HG02938 (cell line): Measurements from ENCODE around the gene FGB.

Experiments used
- ATAC-seq: cut with Tn5 transposase; IDR thresholded peaks from one replicate; pipeline ENCODE4 v1.9.1; 2021; ENCODE audit warnings: mild to moderate bottlenecking, moderate library complexity; ENCODE audit not compliant: unreplicated experiment

The FGB gene

GRCh38 chr4:154565704-154566103, 2.9 kb downstream of the FGB start:
- no peak for ATAC-seq

- no peak for ATAC-seq
Observed at GRCh38 chr4:154566639-154567204, 3.9 kb downstream of the FGB start.

DNA sequence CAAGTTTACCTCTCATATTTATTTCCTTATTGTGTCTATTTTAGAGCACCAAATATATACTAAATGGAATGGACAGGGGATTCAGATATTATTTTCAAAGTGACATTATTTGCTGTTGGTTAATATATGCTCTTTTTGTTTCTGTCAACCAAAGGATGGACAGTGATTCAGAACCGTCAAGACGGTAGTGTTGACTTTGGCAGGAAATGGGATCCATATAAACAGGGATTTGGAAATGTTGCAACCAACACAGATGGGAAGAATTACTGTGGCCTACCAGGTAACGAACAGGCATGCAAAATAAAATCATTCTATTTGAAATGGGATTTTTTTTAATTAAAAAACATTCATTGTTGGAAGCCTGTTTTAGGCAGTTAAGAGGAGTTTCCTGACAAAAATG, 6.2 kb downstream of the FGB start:
- no peak for ATAC-seq

- no peak for ATAC-seq
Observed at GRCh38 chr4:154569584-154569983, 6.8 kb downstream of the FGB start.

DNA sequence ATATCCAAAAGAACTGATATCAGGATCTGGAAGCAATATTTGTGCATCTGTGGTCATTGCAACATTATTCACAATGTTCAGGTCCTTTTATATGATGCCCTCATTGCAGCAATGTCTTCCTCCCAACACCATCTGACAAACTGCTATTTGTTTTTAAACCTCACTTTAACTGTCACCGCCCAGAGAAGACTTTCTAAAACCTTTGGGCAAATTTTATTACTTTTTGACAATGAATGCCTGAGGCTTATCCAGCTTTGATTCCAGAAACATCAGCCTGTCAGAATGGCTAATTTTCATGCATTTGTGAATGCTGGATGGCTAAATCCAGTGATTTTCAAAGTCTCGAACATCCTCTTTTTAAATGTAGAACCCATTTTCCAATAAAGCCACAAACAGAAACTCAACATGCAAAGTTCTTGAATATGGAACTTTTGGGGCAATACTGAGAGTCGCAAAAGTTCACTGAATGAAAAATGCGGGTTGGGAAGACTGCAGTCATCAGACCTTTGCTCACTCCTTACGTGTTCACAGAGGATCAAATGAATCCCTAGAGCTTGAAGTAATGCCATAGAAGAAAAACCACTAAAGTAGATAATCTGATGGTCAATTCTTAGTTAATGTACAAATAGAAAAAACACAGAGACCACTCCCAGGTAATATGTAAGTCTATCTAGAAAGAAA, 10.5 kb downstream of the FGB start:
- ATAC-seq = no peak

GRCh38 chr4:154574311-154574710, 11.5 kb downstream of the FGB start:
- no peak for ATAC-seq

GRCh38 chr4:154577324-154577723, 14.5 kb downstream of the FGB start:
- ATAC-seq = no peak

- ATAC-seq = no peak
Observed at GRCh38 chr4:154578919-154579318, 16.1 kb downstream of the FGB start.

GRCh38 chr4:154579927-154580326, 17.1 kb downstream of the FGB start:
- no peak for ATAC-seq

DNA sequence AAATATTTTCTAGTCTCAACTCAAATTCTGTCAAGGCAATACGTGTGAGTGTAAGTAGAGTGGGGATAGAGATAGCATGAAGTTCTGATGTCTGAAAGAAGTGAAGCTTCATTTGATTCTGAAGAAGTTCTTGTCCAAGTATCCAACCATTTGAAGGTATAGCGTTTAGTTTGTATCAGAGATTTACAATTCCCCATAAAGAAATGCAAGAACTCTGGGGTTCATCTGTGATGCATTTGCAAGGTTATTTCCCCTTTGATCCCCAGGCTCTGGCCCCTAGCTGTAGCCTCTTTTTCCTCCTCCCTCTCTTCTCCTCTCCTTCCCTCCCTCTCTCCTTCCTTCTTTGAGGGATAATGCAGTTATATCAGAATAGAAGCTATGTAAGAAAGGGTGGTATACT, 19.9 kb downstream of the FGB start:
- ATAC-seq = no peak

GRCh38 chr4:154583230-154583629, 20.4 kb downstream of the FGB start:
- no peak for ATAC-seq

GRCh38 chr4:154583677-154584076, 20.9 kb downstream of the FGB start:
- ATAC-seq = no peak

GRCh38 chr4:154584259-154584658, 21.4 kb downstream of the FGB start:
- ATAC-seq = no peak

- ATAC-seq = no peak
Observed at GRCh38 chr4:154585369-154586018, 22.7 kb downstream of the FGB start.

GRCh38 chr4:154586296-154587033, 23.7 kb downstream of the FGB start:
- no peak for ATAC-seq

DNA sequence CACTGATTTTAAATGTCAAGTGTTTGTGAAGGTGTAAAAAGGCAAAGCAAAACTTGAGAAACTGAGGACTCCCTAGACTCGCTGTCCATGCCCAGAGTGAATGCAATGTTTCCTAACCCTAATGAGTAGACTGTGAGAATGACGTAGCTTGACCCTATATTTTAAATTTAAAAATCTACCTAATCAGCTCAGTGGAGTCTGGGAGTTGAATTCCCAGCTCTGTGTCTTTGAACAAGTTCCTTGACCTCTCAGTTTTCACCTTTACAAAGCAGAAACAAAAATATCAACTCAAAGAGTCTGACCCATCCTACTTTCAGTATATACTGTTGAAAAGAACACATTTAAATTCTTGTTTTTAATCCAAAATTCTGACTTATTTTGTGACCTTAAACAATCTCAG, 25.4 kb downstream of the FGB start:
- ATAC-seq = no peak

GRCh38 chr4:154589296-154590197, 26.7 kb downstream of the FGB start:
- no peak for ATAC-seq

DNA sequence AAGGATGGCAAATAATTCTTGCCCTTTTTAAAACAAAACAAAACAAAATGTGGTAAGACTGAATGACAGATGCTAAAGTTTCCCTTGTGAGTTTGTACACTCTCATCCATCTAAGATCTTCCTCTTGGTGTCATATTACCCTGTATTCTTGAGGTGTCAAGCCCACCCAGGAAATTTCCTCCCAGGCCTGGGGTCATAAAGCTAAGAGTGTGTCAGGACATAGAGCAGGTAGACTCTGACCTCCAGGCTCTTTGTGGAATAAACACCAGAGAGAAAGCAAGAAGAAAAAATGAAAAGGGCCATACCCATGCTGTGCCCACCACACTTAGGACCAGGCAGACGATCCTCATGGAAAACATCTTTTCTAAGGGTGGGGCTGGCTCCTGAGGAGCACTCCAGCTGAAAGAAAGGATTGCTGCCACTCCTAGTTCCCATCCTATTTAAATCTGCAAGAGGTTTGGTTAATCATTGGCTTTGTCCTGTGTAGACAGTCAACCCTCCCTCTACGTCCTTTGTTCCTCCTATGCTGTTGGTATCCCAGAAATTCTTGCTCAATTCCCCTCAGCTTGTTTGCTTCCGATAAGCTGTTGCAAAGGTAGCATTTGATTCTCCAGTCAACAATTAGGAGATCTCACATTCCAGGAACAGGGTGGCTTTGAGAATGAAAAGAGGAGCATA, 27.7 kb downstream of the FGB start, which contains the start of gene FGA:
FGA (minus strand) TSS at position 414 of the 678 bp plus-strand sequence; CDS start at position 359, 55 bp downstream.
- ATAC-seq = no peak

DNA sequence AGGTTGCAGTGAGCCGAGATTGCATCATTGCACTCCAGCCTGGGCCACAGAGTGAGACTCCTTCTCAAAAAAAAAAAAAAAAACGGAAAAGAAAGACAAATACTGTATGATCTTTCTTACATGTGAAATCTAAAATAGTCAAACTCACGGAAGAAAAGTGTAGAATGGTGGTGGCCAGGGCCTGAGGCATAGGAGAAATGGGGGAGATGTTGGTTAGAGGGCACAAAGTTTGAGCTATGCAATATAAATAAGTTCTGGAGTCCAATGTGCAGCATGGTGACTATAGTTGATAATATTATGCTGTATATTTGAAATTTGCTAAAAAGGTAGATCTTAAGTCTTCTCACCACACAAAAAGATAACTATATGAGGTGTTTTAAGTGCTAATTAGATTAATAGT, 29.1 kb downstream of the FGB start:
- no peak for ATAC-seq

- no peak for ATAC-seq
Observed at GRCh38 chr4:154593868-154594267, 31.1 kb downstream of the FGB start.
